Hypothalamus (tissue), 51 donors: ENCODE results near the gene METTL16.

ENCODE experiments used
- DNase-seq, 51 donors: peaks; one replicate each; lab custom pipeline; 2025; lab: John Stamatoyannopoulos, UW

The METTL16 gene

DNA sequence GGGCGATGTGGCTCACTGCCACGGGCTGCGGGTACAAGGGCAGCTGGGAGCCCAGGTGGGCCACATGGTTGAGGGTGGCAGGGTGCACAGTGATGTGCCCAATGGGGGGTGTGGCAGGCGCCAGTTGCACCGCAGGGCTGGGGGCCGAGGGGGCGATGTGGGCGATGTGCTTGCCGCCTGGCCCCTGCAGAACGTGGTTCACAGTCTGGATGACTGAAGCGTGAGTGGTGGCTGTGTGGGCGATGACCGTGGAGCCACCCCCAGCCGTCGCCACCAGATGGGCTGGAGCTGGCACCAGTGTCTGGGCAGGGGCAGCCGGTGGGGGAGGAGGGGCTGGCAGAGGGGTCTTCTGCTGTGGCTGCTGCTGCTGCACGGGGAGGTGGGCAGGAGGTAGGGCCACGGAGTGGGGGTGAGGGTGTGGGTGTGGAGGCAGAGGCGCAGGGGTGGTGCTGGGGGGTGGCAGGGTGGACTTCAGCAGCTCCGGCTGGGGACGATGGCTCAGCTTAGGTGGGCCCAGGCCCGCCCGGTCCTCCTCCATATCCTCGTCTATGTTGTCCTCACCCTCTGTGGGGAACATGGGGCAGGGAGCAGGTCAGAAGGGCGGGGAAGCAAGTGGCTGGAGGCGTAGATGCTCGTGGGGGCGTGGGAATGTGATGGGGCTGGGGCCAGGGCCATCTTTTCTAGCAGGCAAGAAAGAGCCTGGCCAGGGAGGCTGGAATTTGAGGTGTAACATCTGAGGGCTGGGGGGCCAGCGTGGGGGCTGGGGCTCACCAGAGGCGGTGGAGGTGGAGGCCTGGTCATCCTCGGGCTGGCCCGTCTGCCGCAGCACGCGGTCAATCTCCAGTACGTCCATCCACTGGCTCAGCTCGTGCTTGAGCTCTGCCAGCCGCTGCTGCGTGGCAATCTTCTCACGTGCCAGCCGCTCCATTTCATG lies 124.3 kb downstream of the METTL16 start:
- peak in 1 of 51 donors; percentile 31 for DNase-seq

DNA sequence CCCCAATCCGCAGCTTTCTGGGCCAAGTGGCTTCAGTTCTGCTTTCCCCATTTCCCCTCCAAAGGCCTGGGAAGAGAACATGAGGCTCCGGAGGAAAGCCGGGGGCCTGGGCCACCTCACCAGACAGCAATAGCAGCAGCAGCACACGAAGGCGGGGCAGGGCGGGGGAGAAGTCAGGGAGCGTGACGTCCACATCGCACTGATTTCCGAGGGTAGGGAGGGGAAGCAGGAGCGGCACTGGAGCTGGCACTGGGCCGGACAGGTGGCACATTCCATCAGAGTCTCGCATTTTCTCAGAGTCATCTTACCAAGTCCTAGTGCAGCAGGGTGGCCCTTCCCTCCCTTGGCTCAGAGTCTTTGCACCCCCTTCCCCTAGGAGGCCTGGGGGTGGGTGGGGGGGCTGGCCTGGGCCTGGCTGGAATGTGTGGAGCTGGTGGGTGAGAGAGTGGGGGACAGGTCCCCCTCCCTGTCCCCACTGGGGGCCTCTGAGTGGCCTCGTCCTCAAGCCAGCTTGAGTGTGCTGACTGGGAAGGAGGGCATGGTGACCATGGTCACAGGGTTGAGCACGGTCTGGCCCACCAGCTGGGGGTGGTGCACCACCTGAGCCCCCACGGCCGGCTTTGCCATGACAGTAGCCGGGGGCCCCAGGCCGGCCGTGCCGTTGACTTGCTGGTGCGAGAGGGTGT lies 125.1 kb downstream of the METTL16 start:
- peak in 2 of 51 donors; percentile 10 to 63 for DNase-seq

DNA sequence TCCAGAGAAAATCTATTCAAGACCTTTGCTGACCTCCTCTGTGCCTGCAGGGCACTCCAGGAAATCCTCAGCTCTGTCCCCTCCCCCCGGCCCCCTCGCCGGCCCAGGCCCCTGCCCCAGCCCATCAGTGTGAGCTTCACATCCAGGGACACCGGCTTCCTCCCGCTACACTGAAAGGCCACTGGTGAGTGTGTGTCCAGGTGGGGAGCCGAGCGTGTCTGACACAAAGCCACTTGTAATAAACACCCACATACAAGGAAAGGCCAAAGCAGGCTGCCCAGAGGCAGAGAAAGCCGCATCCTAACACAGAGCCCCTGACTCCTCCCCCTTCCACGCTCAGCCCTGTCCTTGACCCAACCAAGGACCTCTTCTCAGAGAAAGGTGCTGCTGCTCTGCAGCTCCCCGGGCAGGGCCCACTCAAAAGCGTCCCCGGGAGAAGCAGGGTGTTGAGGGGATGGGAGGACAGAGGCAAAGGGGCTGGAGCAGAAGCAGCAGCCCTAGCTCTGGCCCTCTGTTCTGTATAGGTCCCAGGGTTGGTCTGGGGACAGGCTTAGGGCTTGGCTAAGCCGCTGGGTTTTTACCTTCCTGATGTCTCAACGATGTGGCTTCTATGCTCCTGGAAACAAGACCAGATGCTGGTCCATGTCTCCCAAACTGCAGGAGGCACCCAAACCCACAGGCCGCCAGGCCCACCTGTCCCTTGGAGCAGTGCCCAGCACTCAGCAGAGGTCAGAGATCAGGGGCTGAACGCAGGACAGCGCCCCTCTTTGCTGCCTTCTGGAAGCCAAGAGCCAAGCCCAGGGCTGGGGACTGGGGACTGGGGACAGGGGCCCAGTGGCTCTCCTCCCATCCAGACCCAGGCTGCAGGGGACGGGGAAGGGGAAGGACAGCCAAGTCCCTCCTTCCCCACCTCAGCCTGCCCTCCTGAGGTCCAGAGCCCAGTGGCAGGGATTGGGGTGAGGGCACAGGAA lies 126.2 kb downstream of the METTL16 start:
- DNase-seq = no peak

DNA sequence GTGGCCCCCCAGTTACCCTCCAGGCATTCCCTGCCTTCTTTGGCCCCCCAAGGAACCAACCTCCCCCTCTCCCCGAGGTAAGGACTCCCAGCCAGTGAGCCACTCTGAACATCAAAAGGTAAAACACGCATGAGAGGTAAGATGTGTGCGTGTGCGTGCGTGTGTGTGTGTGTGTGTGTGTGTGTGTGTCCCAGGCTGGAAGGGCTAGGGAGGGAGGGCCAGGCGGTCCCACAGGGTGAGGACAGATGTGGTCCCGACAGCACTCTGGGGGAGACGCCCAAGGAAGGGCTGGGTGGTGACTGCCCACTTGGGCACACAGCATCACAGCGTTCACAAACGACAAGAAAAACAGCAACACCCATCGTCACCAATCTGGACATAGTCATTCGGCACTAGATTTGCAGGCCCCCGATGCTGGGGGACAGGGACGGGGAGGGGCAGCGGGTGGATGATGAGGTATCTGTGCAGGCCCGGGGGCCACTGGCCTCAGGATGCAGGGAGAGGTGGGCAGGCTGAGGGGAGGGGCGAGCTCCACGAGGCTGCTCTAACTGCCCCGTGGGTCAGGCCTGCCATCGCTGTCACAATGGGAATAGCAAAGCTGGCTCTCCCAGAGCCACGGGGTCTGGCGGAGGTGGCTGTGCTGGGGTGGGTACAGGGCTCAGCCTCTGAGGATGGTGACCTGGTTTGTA lies 127.1 kb downstream of the METTL16 start:
- DNase-seq = no peak

DNA sequence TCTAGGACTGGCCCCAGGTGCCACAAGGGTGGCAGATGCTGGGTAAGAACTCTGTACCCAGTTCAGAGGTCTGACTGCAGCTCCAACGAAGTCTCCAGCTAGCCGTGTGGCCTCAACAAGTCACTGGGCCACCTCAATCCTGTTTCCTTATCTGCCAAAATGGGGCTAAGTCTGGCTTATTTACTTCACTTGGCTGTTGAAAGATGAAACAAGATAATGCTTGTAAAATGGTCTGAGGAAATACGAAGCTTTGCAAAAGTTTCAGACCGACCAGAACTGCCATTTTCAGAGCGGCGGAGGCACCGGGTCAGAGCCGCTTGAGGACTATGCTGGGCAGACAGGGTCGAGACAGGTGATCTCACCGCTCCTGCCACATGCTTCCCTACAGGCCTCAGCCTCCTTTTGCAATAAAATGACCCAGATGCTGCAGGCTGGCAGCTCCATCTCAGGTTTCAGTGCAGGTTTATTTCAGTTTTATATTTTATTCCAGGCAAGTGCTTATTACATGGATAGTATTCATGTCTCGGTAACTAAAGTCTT lies 128.0 kb downstream of the METTL16 start:
- DNase-seq = no peak

DNA sequence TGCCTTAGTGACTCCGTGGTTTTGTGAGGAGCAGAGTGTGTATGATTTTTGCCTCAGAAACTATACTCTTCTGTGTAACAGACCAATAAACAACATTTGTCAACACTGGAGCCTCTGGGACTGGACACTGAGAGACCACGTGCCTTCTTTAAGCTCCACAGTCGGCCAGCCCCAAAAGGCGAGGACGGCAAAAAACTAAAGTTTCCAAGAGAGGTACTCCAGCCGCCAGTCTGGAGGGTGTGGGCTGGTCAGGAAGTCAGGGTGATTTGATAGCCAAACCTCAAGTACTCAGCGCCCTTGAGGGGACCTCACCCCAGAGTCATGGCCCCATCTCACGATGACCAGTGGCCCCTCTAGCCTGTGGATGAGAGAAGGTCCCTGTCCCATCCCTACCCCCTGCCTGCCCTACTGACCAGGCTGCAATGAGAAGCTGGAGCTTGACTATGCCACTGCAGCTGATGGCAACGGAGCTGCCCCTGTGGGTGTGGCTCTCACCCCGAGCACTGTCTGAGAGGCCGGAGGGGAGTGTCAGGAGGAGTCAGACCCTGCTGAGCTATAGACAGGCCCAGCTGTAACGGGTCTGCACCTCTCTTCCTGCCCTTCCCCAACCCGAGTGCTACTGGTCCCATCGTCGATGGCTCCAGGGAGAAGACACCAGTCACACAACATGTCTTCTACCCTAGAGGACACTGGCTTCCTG lies 130.6 kb downstream of the METTL16 start:
- DNase-seq = no peak

DNA sequence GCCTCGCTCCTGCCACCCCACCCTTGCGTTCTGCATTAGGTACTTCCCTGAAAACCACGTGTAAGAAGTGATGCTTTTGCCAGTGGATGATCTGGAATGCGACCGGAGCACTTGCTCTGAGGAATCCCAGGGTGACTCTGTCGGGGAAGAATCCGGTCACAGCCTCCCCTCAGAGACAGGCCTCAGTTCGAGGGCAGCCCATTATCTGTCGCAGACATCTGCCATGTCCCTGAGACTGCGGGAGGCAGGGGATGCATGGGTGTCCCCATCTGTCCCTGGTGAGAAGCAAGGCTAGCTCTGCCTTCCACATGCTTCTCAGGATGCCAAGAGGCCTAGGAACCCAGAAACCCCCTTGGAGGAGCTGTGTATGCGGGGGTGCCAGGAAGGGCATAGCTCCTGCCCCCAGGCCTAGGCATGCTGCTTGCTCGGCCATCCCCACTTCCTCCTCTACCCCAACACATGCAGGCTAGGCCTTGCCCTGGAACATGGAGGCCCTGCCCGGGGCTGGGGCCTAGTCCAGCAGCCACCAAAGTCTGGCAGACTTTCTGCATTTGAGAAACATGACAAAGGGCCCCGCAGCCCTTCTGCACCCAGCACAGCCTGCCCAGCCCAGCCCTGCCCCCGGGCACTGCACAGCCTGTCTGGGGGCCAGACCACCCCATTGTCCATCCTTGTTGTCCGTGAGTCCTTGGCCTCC lies 131.3 kb downstream of the METTL16 start:
- peak in 1 of 51 donors; percentile 7 for DNase-seq

DNA sequence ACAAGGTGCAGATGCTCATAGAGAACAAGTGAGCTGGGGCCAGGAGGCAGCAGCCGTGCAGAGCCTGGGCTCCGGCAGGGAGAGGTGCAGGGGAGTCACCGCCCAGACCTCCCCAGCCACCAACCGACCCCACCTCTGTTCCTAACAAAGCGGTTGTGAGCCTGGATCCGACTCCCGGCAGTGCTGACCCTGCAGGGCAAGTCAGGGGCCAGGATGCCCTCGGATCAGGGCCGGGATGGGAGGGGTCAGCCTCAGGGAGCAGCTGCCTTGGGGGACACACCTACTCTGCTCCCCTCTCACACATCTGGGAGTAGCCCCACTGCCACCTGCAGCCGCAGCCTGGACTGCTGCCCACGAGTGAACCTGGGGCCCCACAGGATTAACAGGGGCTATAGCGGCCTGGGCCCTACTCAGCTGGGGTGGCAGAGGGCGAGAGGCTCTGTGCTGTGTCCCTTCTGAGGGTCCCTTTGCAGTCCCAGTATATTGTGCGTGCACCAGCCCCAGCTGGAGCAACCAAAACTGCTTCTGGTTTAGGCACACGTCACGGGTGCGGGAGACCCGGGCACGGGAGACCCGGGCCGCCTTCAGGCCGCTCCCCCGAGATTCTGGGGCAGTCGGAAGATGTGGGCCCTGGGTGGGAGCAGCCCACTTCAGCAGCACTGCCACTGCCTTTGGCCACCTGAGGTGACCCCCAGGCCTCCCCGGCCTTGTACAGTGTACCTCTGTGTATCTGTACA lies 132.0 kb downstream of the METTL16 start:
- DNase-seq = no peak

DNA sequence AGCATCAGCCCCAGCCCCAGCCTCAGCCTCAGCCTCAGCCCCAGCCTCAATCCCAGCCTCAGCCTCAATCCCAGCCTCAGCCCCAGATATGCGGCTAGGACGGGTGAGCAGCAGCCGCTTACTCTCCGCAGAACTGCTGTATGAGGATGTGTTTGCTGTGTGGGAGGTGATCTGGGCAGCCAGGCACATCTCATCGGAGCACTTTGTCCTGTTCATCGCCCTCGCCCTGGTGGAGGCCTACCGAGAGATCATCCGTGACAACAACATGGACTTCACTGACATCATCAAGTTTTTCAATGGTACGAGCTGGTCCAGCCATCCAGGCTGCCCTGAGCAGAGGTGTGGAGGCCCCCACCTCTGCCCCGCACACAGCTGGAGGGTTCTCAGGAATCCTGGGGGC lies 132.8 kb downstream of the METTL16 start:
- DNase-seq = peak in 1 of 51 donors; percentile 36

DNA sequence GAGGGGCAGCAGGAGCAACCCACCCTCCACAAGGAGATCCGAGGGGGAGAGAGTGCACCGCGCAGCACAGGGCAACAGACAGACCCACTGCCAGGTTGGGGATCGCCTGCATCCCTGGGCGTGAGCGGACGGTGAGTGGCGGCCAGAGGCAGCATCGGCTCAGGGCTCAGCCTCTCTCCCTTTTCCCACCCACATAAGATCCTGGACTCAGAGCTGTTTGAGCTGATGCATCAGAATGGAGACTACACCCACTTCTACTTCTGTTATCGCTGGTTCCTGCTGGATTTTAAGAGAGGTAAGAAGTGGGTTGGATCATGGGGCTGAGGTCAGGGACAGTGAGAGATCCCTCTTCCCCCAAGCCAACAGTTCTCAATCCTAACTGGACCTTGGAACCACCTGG lies 134.0 kb downstream of the METTL16 start:
- peak in 1 of 51 donors; percentile 40 for DNase-seq

DNA sequence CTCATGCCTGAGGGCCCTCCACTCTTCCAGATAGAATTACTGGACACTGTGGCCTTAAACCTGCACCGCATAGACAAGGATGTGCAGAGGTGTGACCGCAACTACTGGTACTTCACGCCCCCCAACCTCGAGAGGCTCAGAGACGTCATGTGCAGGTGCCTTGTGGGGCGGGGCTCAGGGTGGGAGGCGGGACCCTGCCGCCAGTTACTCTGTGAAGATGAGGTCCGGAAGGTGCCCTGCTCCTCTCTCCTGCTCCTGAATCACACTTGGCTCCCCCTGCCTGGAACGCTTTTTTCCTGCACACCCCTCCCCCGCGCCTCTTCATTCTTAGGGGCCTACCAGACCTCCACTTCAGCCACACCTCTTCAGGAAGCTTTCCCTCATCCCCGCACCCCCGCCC lies 135.6 kb downstream of the METTL16 start:
- no peak for DNase-seq

DNA sequence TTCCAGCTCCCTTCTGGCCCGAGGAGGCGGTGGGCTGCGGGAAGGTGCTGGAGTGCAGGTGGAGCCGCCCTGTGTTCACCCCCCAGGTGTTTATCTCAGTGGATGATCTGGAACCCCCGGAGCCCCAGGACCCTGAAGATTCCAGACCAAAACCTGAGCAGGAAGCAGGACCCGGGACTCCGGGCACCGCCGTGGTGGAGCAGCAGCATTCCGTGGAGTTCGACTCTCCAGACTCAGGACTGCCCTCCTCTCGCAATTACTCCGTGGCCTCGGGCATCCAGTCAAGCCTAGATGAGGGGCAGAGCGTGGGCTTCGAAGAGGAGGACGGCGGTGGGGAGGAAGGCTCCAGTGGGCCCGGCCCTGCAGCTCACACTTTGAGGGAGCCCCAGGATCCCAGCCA lies 136.3 kb downstream of the METTL16 start:
- DNase-seq = no peak

DNA sequence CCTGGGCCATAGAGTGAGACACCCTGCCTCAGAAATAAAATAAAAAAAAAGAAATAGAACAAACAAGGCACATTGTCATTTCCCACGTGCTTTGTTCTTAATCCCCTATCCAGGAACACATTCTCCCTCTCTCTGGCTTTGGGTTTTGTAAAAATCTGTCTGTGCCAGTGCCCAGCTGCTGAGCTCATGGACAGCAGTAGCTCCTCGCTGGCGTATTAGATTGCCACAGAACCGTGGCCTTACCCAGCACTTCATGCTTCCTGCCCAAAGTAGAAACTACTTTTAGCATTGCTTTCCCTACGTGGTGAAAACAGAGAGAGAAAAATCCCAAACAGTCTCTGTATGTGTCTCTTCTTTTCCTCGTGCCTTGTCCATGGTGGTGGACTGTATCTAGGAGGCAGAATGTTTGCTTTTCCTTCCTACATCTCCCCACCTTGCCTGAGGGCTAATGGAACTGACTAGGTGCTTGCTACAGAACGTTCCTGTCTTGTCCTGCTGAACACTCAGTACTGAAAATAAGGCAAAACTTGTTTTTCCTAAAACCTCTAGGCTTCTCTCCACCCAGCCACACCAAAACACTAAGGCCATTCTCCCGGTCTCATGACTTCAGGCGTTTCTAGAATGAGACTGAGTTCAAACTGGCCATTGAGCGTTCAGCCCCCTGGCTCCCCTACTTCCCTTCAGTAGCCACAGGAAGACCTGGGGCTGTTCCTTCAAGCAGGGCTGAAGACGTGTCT lies 137.0 kb downstream of the METTL16 start:
- no peak for DNase-seq

DNA sequence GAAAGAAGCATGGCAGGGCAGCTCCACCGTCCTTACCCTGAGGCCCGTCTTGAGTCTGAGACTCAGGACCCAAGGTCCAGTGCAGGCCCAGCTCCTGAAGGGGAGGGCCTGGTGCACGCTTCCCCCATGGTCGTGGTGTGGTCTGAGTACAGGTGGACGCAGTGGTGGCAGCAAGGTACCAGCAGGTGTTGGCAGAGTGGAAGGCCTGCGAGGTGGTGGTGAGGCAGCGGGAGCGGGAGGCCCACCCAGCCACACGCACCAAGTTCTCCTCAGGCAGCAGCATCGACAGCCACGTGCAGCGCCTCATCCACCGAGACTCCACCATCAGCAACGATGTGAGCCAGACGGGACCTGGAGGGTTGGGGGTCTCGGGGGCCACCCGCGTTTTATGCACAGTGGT lies 138.5 kb downstream of the METTL16 start:
- DNase-seq = no peak

DNA sequence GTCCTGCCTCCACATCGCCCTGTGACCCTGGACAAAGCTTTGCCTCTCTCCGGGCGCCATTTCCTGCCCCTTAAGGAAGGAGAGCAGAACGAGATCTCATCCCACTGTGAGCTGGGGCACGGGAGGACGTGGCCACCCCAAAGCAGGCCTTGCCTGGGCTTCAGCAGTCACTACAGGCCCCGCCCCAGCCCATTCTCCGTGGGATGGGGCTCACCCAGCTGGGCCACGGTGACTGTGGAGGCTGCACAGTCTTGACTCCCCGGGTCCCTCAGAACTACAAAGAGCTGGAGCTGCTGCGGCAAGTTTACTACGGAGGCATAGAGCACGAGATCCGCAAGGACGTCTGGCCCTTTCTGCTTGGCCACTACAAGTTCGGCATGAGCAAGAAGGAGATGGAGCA lies 139.0 kb downstream of the METTL16 start:
- no peak for DNase-seq

DNA sequence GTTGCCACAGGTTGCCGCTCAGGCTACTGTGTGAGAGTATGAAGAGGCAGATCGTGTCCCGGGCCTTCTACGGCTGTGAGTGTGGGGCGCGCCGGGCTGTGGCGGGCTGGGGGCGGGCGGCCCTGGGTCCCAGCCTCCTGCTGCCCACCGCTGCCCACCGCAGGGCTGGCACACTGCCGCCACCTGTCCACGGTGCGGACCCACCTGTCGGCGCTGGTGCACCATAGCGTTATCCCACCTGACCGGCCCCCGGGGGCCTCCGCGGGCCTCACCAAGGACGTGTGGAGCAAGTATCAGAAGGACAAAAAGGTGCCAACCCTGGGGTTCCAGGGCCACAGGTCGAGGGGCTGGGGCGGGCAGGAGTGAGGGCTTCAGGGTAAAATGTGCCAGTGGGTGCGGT lies 139.5 kb downstream of the METTL16 start:
- DNase-seq = no peak
